Mesenchymal stem cell (in vitro differentiated cells and primary cell): Measurements from ENCODE around the gene OXLD1.

Source experiments
- DNase-seq: peaks from one replicate; pipeline ENCODE4 v3.0.0-alpha.2; 2013
- H2AFZ ChIP-seq: one replicate; pipeline ENCODE4 v1.6.1; 2013; ENCODE audit warnings: low read depth, mild to moderate bottlenecking, control low read depth, inconsistent platforms, low read length, moderate library complexity
- H2AK5ac ChIP-seq: 2 replicates; pipeline ENCODE4 v1.6.1; 2013; ENCODE audit warnings: low read length, moderate library complexity, mild to moderate bottlenecking, inconsistent platforms; ENCODE audit not compliant: severe bottlenecking
- H2BK120ac ChIP-seq: one replicate; pipeline ENCODE4 v1.6.1; 2013; ENCODE audit warnings: low read depth, mild to moderate bottlenecking, inconsistent platforms, low read length, moderate library complexity
- H2BK12ac ChIP-seq, 2 experiments: one replicate each; pipeline ENCODE4 v1.6.1; 2013; ENCODE audit warnings: inconsistent platforms in 2 of 2, low read length in 2 of 2, mild to moderate bottlenecking in 2 of 2, moderate library complexity in 2 of 2, control low read depth in 1 of 2
- H2BK15ac ChIP-seq: one replicate; pipeline ENCODE4 v1.6.1; 2013; ENCODE audit warnings: mild to moderate bottlenecking, low read depth, inconsistent platforms; ENCODE audit not compliant: poor library complexity, severe bottlenecking
- H2BK5ac ChIP-seq: 2 replicates; pipeline ENCODE4 v1.6.1; 2013; ENCODE audit warnings: low read depth, mild to moderate bottlenecking, low read length, control low read depth, inconsistent platforms; ENCODE audit not compliant: poor library complexity, severe bottlenecking
- H3K14ac ChIP-seq, 2 experiments: one replicate each; pipeline ENCODE4 v1.6.1; 2013; ENCODE audit warnings: inconsistent platforms in 2 of 2, low read length in 2 of 2, control low read depth in 1 of 2, mild to moderate bottlenecking in 1 of 2, moderate library complexity in 1 of 2
- H3K18ac ChIP-seq, 2 experiments: one replicate each; pipeline ENCODE4 v1.6.1; 2013; ENCODE audit warnings: inconsistent platforms in 2 of 2, low read length in 2 of 2, control low read depth in 1 of 2, low read depth in 1 of 2, mild to moderate bottlenecking in 1 of 2
- H3K23ac ChIP-seq, 2 experiments: one replicate each; pipeline ENCODE4 v1.6.1; 2013; ENCODE audit warnings: inconsistent platforms in 2 of 2, low read length in 2 of 2, mild to moderate bottlenecking in 2 of 2, moderate library complexity in 2 of 2, control low read depth in 1 of 2
- H3K27ac ChIP-seq: 2 replicates; pipeline ENCODE4 v1.5.1; 2013; ENCODE audit warnings: mild to moderate bottlenecking, moderate library complexity, low read length, control low read depth, inconsistent platforms; ENCODE audit not compliant: poor library complexity, severe bottlenecking
- H3K27me3 ChIP-seq, 2 experiments: 2 replicates each; pipeline versions ENCODE4 v1.6.1 to v1.7.0; 2013; ENCODE audit warnings: low read length in 2 of 2, mild to moderate bottlenecking in 2 of 2, moderate library complexity in 2 of 2, control low read depth in 1 of 2, inconsistent platforms in 1 of 2; ENCODE audit not compliant: control insufficient read depth in 1 of 2, insufficient read depth in 1 of 2
- H3K36me3 ChIP-seq, 2 experiments: 2 replicates each; pipeline versions ENCODE4 v1.6.1 to v1.7.0; 2013; ENCODE audit warnings: low read length in 2 of 2, control low read depth in 1 of 2, inconsistent platforms in 1 of 2, low read depth in 1 of 2, mild to moderate bottlenecking in 1 of 2; ENCODE audit not compliant: insufficient read depth in 2 of 2, control insufficient read depth in 1 of 2
- H3K4ac ChIP-seq, 2 experiments: one replicate each; pipeline ENCODE4 v1.6.1; 2013; ENCODE audit warnings: inconsistent platforms in 2 of 2, low read length in 2 of 2, mild to moderate bottlenecking in 2 of 2, moderate library complexity in 2 of 2, control low read depth in 1 of 2, low read depth in 1 of 2
- H3K4me1 ChIP-seq: 2 replicates; pipeline ENCODE4 v1.6.1; 2013; ENCODE audit warnings: low read depth, low read length, control low read depth; ENCODE audit not compliant: control insufficient read depth, insufficient read depth
- H3K4me2 ChIP-seq: 2 replicates; pipeline ENCODE4 v1.6.1; 2013; ENCODE audit warnings: low read length, mild to moderate bottlenecking, inconsistent platforms; ENCODE audit not compliant: poor library complexity, severe bottlenecking
- H3K4me3 ChIP-seq, 2 experiments: 2 replicates each; pipeline versions ENCODE4 v1.5.1 to v1.7.0; 2013; ENCODE audit warnings: low read length in 2 of 2, mild to moderate bottlenecking in 2 of 2, control low read depth in 1 of 2, low read depth in 1 of 2; ENCODE audit not compliant: insufficient read depth in 1 of 2
- H3K79me1 ChIP-seq: replicated peaks from 2 replicates; pipeline ENCODE4 v1.6.1; 2013; ENCODE audit warnings: mild to moderate bottlenecking, control low read depth, low read length, inconsistent platforms; ENCODE audit not compliant: poor library complexity, severe bottlenecking
- H3K9ac ChIP-seq: 2 replicates; pipeline ENCODE4 v1.7.0; 2013; ENCODE audit warnings: mild to moderate bottlenecking, low read length, moderate library complexity
- H3K9me3 ChIP-seq: 2 replicates; pipeline ENCODE4 v1.7.0; 2013; ENCODE audit warnings: mild to moderate bottlenecking, low read length; ENCODE audit not compliant: control insufficient read depth
- H4K8ac ChIP-seq: one replicate; pipeline ENCODE4 v1.6.1; 2013; ENCODE audit warnings: inconsistent platforms, mild to moderate bottlenecking, low read length, moderate library complexity
- H4K91ac ChIP-seq: one replicate; pipeline ENCODE4 v1.6.1; 2013; ENCODE audit warnings: mild to moderate bottlenecking, low read length, inconsistent platforms
- WGBS: methylation state at CpG from one replicate; pipeline ENCODE4 v1.1.7; 2013; ENCODE audit warnings: mixed read lengths; 5-methylcytosine and 5-hydroxymethylcytosine counted together

Gene OXLD1

GRCh38 chr17:81685108-81685507 lies 18.7 kb upstream of the OXLD1 start:
- peak; percentile 84 for DNase-seq
- peak overlapping the region; percentile 85 for H3K27ac ChIP-seq
- H4K8ac ChIP-seq = no peak overlapping the region
- H3K4me2 ChIP-seq = peak overlapping the region; percentile 92
- H2BK15ac ChIP-seq = no peak overlapping the region
- H2BK12ac ChIP-seq = no peak overlapping the region
- no peak overlapping the region for H2AK5ac ChIP-seq
- H3K4me3 ChIP-seq = peak overlapping the region; percentile 88 to 89
- H3K4me1 ChIP-seq = peaks cover 37% of the 10 kb centered on the region
- peaks cover 10% of the 10 kb centered on the region for H3K79me1 ChIP-seq
- no peak overlapping the region for H3K18ac ChIP-seq
- H3K4ac ChIP-seq = no peak overlapping the region
- H3K23ac ChIP-seq = peak overlapping the region in 1 of 2 experiments; percentile 18
- H4K91ac ChIP-seq = peak overlapping the region; percentile 2
- no peak overlapping the region for H3K14ac ChIP-seq
- no peaks in the 10 kb centered on the region for H3K9me3 ChIP-seq
- H2BK120ac ChIP-seq = no peak overlapping the region
- no peaks in the 10 kb centered on the region for H3K27me3 ChIP-seq
- H2BK5ac ChIP-seq = no peak overlapping the region
- peaks cover 54 to 55% of the 10 kb centered on the region in 2 experiments for H3K36me3 ChIP-seq
- 37% methylated on average over 12 of the region's 12 CpGs for WGBS
- H2AFZ ChIP-seq = no peak overlapping the region
- H3K9ac ChIP-seq = peak overlapping the region; percentile 92

- Histone ChIP-seq H3K9ac (peak overlapping the region; percentile 92), H3K4me1 (peaks cover 40% of the 10 kb centered on the region), H2BK15ac (no peak overlapping the region), H2AFZ (no peak overlapping the region), H3K14ac (no peak overlapping the region), H3K27me3 (no peaks in the 10 kb centered on the region), H2BK120ac (no peak overlapping the region), H3K4ac (peak overlapping the region; percentile 78 to 80), H2BK5ac (no peak overlapping the region), H3K79me1 (peaks cover 11% of the 10 kb centered on the region), H3K27ac (peak overlapping the region; percentile 85), H3K4me2 (peak overlapping the region; percentile 92), H3K18ac (peak overlapping the region; percentile 35 to 70), H3K4me3 (peak overlapping the region; percentile 88 to 89), H2AK5ac (peak overlapping the region; percentile 7), H3K36me3 (peaks cover 49 to 54% of the 10 kb centered on the region in 2 experiments), H4K91ac (no peak overlapping the region), H3K9me3 (no peaks in the 10 kb centered on the region), H2BK12ac (no peak overlapping the region), H3K23ac (peak overlapping the region in 1 of 2 experiments; percentile 46), H4K8ac (peak overlapping the region; percentile 50)
- peak; percentile 89 for DNase-seq
- 14% methylated on average over 16 of the region's 16 CpGs for WGBS
Observed at GRCh38 chr17:81684442-81684911, 18.1 kb upstream of the OXLD1 start.

- Histone ChIP-seq H3K4me3 (peak within 1 kb of the TSS; percentile 88 to 89), H3K14ac (peak within 1 kb of the TSS; percentile 41 to 85), H3K4me1 (peaks cover 40% of the 10 kb centered on the region), H3K27me3 (no peaks in the 10 kb centered on the region), H2BK15ac (peak within 1 kb of the TSS; percentile 17), H3K9ac (peak within 1 kb of the TSS; percentile 92), H3K18ac (peak within 1 kb of the TSS; percentile 70 to 84), H3K4ac (peak within 1 kb of the TSS; percentile 83 to 92), H3K23ac (peak within 1 kb of the TSS in 1 of 2 experiments; percentile 70), H2BK120ac (peak within 1 kb of the TSS; percentile 68), H3K9me3 (no peaks in the 10 kb centered on the region), H3K79me1 (peaks cover 8% of the 10 kb centered on the region), H3K27ac (peak within 1 kb of the TSS; percentile 85), H3K36me3 (peaks cover 42 to 51% of the 10 kb centered on the region in 2 experiments), H2AFZ (peak within 1 kb of the TSS; percentile 77), H2BK5ac (peak within 1 kb of the TSS; percentile 87), H4K91ac (peak within 1 kb of the TSS; percentile 80), H2AK5ac (peak within 1 kb of the TSS; percentile 50), H2BK12ac (peak within 1 kb of the TSS in 1 of 2 experiments; percentile 39), H4K8ac (peak within 1 kb of the TSS; percentile 81), H3K4me2 (peak within 1 kb of the TSS; percentile 92)
- under 1% methylated on average over 108 of the region's 112 CpGs for WGBS
- peak; percentile 99 for DNase-seq
Observed at GRCh38 chr17:81683584-81684441, 17.4 kb upstream of the OXLD1 start, which contains the start of the genes ARL16 and HGS. Gene ARL16 (minus strand): TSS chr17:81683797. CDS start chr17:81683753, 44 bp downstream. Gene HGS (plus strand): TSS chr17:81684011. CDS start chr17:81684067, 56 bp downstream.

DNA sequence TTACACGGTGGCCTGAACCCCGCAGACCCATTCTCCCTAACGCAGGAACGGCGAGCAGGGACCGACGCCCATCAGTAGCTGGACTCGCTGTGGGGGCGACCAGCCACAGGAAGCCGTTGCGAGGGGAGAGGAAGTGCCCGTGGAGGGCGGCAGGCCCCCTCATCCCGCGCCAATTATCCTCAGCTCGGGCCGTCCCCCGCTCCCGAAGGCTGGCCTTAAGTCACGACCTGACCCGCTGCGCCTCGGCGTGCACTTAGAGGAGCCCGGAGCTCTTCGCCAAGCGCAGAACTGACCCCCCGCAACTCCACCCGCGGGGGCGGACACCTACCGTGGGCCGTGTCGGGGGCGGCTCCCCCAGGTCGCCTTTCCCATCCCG lies 16.8 kb upstream of the OXLD1 start:
- Histone ChIP-seq H3K4ac (peak overlapping the region; percentile 83 to 92), H3K4me1 (peaks cover 38% of the 10 kb centered on the region), H4K8ac (peak overlapping the region; percentile 81), H3K4me3 (peak overlapping the region; percentile 85 to 89), H3K36me3 (peaks cover 36 to 45% of the 10 kb centered on the region in 2 experiments), H3K79me1 (peaks cover 10% of the 10 kb centered on the region), H2BK15ac (no peak overlapping the region), H3K18ac (peak overlapping the region; percentile 44 to 66), H3K4me2 (peak overlapping the region; percentile 69), H3K9ac (peak overlapping the region; percentile 92), H2BK5ac (peak overlapping the region; percentile 87), H2BK120ac (no peak overlapping the region), H3K27me3 (no peaks in the 10 kb centered on the region), H3K27ac (peak overlapping the region; percentile 85), H2AK5ac (peak overlapping the region; percentile 50), H2BK12ac (peak overlapping the region in 1 of 2 experiments; percentile 39), H4K91ac (peak overlapping the region; percentile 54), H3K9me3 (no peaks in the 10 kb centered on the region), H2AFZ (peak overlapping the region; percentile 77), H3K23ac (peak overlapping the region in 1 of 2 experiments; percentile 70), H3K14ac (peak overlapping the region in 1 of 2 experiments; percentile 15)
- 1% methylated on average over 37 of the region's 37 CpGs for WGBS
- no peak for DNase-seq
